Fibroblast of skin of right quadriceps (primary cell): ENCODE data around the gene CHID1.
A peak's percentile ranks its signal among the peaks of the same experiment; 100 is the strongest.

Experiments used
- DNase-seq: peaks from one replicate; pipeline ENCODE4 v3.0.0-alpha.2; 2013

CHID1 gene

GRCh38 chr11:932435-932834, 21.8 kb upstream of the CHID1 start:
- no peak for DNase-seq

GRCh38 chr11:931385-931784, 20.8 kb upstream of the CHID1 start:
- no peak for DNase-seq

GRCh38 chr11:929405-929804, 18.8 kb upstream of the CHID1 start:
- DNase-seq, result no peak

GRCh38 chr11:928786-929185, 18.2 kb upstream of the CHID1 start:
- DNase-seq, result no peak

GRCh38 chr11:927871-928270, 17.3 kb upstream of the CHID1 start:
- DNase-seq, result no peak

- peak; percentile 55 for DNase-seq
These were observed 15.8 kb upstream of the CHID1 start for GRCh38 chr11:926341-926916.

- peak; percentile 91 for DNase-seq
These were observed 15.1 kb upstream of the CHID1 start, which contains the start of gene AP2A2 for GRCh38 chr11:925496-926301. AP2A2 (plus strand) TSS chr11:925870; CDS start chr11:926022, 152 bp downstream.

- DNase-seq, result no peak
These were observed 14.5 kb upstream of the CHID1 start for GRCh38 chr11:925158-925495.

GRCh38 chr11:924406-925157, 14.0 kb upstream of the CHID1 start:
- DNase-seq, result no peak

- DNase-seq, result no peak
These were observed 13.2 kb upstream of the CHID1 start for GRCh38 chr11:923691-924405.

GRCh38 chr11:921921-922678, 11.5 kb upstream of the CHID1 start:
- no peak for DNase-seq

- no peak for DNase-seq
These were observed 6.8 kb upstream of the CHID1 start for GRCh38 chr11:917426-917825.

- DNase-seq, result no peak
These were observed 4.3 kb upstream of the CHID1 start for GRCh38 chr11:914747-915501.

- no peak for DNase-seq
These were observed 3.6 kb upstream of the CHID1 start for GRCh38 chr11:914204-914603.

GRCh38 chr11:913043-913442, 2.4 kb upstream of the CHID1 start:
- DNase-seq, result no peak

- no peak for DNase-seq
These were observed 1.7 kb upstream of the CHID1 start for GRCh38 chr11:912266-912665.

GRCh38 chr11:911890-912219, 1.2 kb upstream of the CHID1 start:
- DNase-seq, result no peak

GRCh38 chr11:911031-911889, 650 bp upstream of the CHID1 start:
- peak; percentile 74 for DNase-seq

GRCh38 chr11:910044-910588, 494 bp downstream of the CHID1 start:
- DNase-seq, result no peak

GRCh38 chr11:909406-909805, 1.2 kb downstream of the CHID1 start:
- DNase-seq, result no peak

- DNase-seq, result no peak
These were observed 2.3 kb downstream of the CHID1 start for GRCh38 chr11:908273-908672.
